Measurements from ENCODE around the gene PLXND1. TPM values are rescaled to one million over a fixed set of nuclear protein-coding genes. Genes with fewer than 3 reads are reported as not detected.

PLXND1 gene
- total and polyA plus RNA-seq, 9 donors = 21.6 to 120 (median 57.1) TPM

- no peaks in the 10 kb centered on the region for H3K9me3 ChIP-seq
- no peak for DNase-seq
- H3K36me3 ChIP-seq = no peaks in the 10 kb centered on the region
- H3K27me3 ChIP-seq = no peaks in the 10 kb centered on the region
- peaks cover 5% of the 10 kb centered on the region for H3K4me1 ChIP-seq (ENCODE audit: insufficient read depth)
- no peak for TF ChIP-seq EP300 (IDR thresholded peaks at IDR 0.05)
- no peak for TF ChIP-seq POLR2A (IDR thresholded peaks at IDR 0.05)
- TF ChIP-seq, protein P1, sequence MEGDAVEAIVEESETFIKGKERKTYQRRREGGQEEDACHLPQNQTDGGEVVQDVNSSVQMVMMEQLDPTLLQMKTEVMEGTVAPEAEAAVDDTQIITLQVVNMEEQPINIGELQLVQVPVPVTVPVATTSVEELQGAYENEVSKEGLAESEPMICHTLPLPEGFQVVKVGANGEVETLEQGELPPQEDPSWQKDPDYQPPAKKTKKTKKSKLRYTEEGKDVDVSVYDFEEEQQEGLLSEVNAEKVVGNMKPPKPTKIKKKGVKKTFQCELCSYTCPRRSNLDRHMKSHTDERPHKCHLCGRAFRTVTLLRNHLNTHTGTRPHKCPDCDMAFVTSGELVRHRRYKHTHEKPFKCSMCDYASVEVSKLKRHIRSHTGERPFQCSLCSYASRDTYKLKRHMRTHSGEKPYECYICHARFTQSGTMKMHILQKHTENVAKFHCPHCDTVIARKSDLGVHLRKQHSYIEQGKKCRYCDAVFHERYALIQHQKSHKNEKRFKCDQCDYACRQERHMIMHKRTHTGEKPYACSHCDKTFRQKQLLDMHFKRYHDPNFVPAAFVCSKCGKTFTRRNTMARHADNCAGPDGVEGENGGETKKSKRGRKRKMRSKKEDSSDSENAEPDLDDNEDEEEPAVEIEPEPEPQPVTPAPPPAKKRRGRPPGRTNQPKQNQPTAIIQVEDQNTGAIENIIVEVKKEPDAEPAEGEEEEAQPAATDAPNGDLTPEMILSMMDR (IDR thresholded peaks at IDR 0.05) = no peak
- intact Hi-C loops (cut with DNase I) = no loop called here
- no peak overlapping the region for H3K27ac ChIP-seq
- no peak overlapping the region for H3K4me3 ChIP-seq
- 85 to 97% (median 88%) methylated on average over 3 of the region's 3 CpGs for WGBS, 3 donors
These were observed 69.7 kb downstream of the PLXND1 start for GRCh38 chr3:129536804-129537203.

DNA sequence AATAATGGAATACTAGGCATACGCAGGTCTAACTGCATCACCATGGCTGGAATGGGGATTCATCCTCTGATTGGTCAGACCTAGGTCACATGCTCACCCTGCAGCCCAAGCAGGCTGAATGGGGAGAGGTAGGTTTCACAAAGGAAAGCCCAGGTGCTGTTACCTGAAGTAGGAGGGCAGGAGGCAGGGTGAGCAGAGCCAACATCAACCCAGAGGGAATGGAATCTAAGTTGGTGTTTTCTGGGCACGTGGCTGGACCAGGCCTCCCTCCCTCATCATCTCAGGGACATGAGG lies 70.2 kb downstream of the PLXND1 start:
- DNase-seq = no peak
- intact Hi-C loops (cut with DNase I) = no loop called here
- Histone ChIP-seq H3K27ac (no peak overlapping the region), H3K9me3 (no peaks in the 10 kb centered on the region), H3K4me1 (ENCODE audit: insufficient read depth) (peaks cover 5% of the 10 kb centered on the region), H3K27me3 (no peaks in the 10 kb centered on the region), H3K4me3 (no peak overlapping the region), H3K36me3 (no peaks in the 10 kb centered on the region)
- WGBS, 3 donors = 50 to 60% (median 55%) methylated on average over 2 of the region's 2 CpGs
- no peak for TF ChIP-seq EP300 (IDR thresholded peaks at IDR 0.05)
- TF ChIP-seq POLR2A (IDR thresholded peaks at IDR 0.05) = no peak
- TF ChIP-seq, protein P1 (IDR thresholded peaks at IDR 0.05) = no peak

GRCh38 chr3:129535075-129535474 lies 71.4 kb downstream of the PLXND1 start:
- Histone ChIP-seq H3K4me3 (no peak overlapping the region), H3K4me1 (ENCODE audit: insufficient read depth) (peaks cover 9% of the 10 kb centered on the region), H3K27me3 (no peaks in the 10 kb centered on the region), H3K9me3 (no peaks in the 10 kb centered on the region), H3K27ac (no peak overlapping the region), H3K36me3 (no peaks in the 10 kb centered on the region)
- no peak for DNase-seq
- TF ChIP-seq POLR2A (IDR thresholded peaks at IDR 0.05) (no peak), EP300 (IDR thresholded peaks at IDR 0.05) (no peak)
- TF ChIP-seq, protein P1 (IDR thresholded peaks at IDR 0.05) = no peak
- WGBS, 3 donors = 88 to 91% (median 88%) methylated on average over 1 of the region's 1 CpG
- intact Hi-C loops (cut with DNase I) = no loop called here

DNA sequence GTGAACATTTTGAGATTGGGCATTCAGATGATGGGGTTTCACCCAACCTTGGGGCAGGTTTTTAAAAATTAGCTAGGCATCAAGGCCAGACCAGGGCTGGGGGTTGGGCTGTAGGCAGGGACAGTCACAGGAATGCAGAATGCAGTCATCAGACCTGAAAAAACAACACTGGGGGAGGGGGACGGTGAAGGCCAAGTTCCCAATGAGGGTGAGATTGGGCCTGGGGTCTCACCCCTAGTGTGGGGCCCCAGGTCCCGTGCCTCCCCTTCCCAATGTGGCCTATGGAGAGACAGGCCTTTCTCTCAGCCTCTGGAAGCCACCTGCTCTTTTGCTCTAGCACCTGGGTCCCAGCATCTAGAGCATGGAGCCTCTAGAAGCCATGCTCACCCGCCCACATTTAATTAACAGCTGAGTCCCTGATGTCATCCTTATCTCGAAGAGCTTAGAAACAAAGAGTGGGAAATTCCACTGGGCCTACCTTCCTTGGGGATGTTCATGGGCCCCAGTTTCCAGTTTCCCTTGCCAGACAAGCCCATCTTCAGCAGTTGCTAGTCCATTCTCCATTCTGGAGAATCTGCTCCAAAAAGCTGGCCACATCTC lies 71.9 kb downstream of the PLXND1 start:
- H3K9me3 ChIP-seq = no peaks in the 10 kb centered on the region
- H3K4me1 ChIP-seq (ENCODE audit: insufficient read depth) = peaks cover 11% of the 10 kb centered on the region
- H3K27me3 ChIP-seq = no peaks in the 10 kb centered on the region
- no peak for DNase-seq
- WGBS, 3 donors = 77 to 94% (median 89%) methylated on average over 4 of the region's 4 CpGs
- H3K36me3 ChIP-seq = no peaks in the 10 kb centered on the region
- TF ChIP-seq EP300 (IDR thresholded peaks at IDR 0.05) = no peak
- no peak for TF ChIP-seq POLR2A (IDR thresholded peaks at IDR 0.05)
- TF ChIP-seq, protein P1 (IDR thresholded peaks at IDR 0.05) = no peak
- intact Hi-C loops (cut with DNase I) = no loop called here
- H3K4me3 ChIP-seq = no peak overlapping the region
- no peak overlapping the region for H3K27ac ChIP-seq
